ENCODE data around the gene CXCR1. TPM values are rescaled to one million over a fixed set of nuclear protein-coding genes. Genes with fewer than 3 reads are reported as not detected.
"Not testable (repeated sequence)": the region's sequence is repeated elsewhere in the genome, so short reads cannot be mapped to it uniquely, and the experiment has no call there.

CXCR1 gene
- total RNA-seq, 6 experiments from 2014 or later, result not detected

DNA sequence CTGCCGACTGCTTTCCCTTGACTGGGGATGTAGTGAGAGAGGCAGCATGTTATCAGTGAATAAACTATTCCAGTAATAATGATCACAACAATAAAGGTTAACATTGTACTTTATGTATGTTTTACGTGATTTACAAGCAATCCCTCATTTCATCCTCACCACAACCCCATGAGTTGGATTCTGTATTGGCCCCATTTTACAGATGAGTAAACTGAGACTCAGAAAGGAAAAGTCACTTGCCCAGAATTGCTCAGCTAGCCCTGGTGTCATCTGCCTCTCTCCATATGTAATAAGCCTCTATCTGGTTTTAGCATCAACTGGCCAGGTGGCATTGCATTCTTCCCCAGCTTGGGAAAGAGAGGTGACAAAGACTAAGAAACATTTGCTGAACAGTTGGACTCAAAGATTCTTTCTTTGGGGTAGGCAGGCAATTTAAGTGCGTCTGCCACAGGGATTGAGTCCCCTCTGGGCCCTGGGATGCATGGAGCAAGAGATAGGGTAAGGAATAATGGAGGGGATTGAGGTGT is 38.8 kb downstream of the CXCR1 start:
- Mint-ChIP-seq H3K4me3 (no peak overlapping the region), H3K27me3 (ENCODE audit: insufficient read depth) (peaks cover 42% of the 10 kb centered on the region), H3K9me3 (peaks cover under 1% of the 10 kb centered on the region; the same call in 1 of the 2 replicates), H3K4me1 (ENCODE audit: low read depth) (no peaks in the 10 kb centered on the region), H3K36me3 (ENCODE audit: low read depth) (no peaks in the 10 kb centered on the region), H3K27ac (no peak overlapping the region)
- DNase-seq, result no peak
- TF ChIP-seq, protein P1, sequence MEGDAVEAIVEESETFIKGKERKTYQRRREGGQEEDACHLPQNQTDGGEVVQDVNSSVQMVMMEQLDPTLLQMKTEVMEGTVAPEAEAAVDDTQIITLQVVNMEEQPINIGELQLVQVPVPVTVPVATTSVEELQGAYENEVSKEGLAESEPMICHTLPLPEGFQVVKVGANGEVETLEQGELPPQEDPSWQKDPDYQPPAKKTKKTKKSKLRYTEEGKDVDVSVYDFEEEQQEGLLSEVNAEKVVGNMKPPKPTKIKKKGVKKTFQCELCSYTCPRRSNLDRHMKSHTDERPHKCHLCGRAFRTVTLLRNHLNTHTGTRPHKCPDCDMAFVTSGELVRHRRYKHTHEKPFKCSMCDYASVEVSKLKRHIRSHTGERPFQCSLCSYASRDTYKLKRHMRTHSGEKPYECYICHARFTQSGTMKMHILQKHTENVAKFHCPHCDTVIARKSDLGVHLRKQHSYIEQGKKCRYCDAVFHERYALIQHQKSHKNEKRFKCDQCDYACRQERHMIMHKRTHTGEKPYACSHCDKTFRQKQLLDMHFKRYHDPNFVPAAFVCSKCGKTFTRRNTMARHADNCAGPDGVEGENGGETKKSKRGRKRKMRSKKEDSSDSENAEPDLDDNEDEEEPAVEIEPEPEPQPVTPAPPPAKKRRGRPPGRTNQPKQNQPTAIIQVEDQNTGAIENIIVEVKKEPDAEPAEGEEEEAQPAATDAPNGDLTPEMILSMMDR (IDR thresholded peaks at IDR 0.05), result no peak

DNA sequence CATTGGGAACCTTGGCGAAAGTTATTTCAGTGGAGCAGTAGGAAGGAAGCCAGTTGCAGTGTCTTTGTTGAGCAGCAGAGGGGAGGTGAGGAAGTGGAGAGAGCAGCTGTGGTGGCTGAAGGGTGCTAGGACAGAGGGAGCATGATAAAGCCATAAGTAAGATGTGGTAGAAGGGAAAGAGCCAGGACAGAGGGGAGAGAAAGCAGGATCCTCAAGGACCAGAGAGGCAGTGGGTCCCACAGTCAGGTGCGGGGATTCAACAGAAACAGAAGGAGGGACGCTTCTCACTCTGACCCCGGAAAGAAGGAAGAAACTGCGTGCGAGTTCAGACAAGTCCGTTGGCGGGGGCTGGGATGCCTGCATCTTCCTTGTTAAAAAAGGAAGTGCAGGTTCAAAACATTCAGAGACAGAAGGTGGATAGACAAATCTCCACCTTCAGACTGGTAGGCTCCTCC is 41.1 kb downstream of the CXCR1 start, which contains the start of gene CXCR2:
CXCR2 (plus strand) TSS at position 403 of the 455 bp plus-strand sequence. CDS start 8,774 bp downstream, outside the sequence.
- Mint-ChIP-seq H3K9me3 (peaks cover 17% of the 10 kb centered on the region), H3K4me3 (no peak within 1 kb of the TSS), H3K36me3 (ENCODE audit: low read depth) (0 out of 2 replicates have a peak, but pooled peaks cover 14% of the 10 kb centered on the region), H3K4me1 (ENCODE audit: low read depth) (no peaks in the 10 kb centered on the region), H3K27me3 (ENCODE audit: insufficient read depth) (peaks cover 39% of the 10 kb centered on the region), H3K27ac (no peak within 1 kb of the TSS)
- no peak for DNase-seq
- TF ChIP-seq, protein P1 (IDR thresholded peaks at IDR 0.05), result no peak

GRCh38 chr2:218125095-218125494 is 41.7 kb downstream of the CXCR1 start:
- TF ChIP-seq, protein P1 (IDR thresholded peaks at IDR 0.05), result no peak
- Mint-ChIP-seq H3K27me3 (ENCODE audit: insufficient read depth) (peaks cover 37% of the 10 kb centered on the region), H3K4me1 (ENCODE audit: low read depth) (no peaks in the 10 kb centered on the region), H3K9me3 (peaks cover 17% of the 10 kb centered on the region), H3K36me3 (ENCODE audit: low read depth) (0 out of 2 replicates have a peak, but pooled peaks cover 14% of the 10 kb centered on the region), H3K27ac (no peak overlapping the region), H3K4me3 (no peak overlapping the region)
- no peak for DNase-seq

- DNase-seq, result no peak
- Mint-ChIP-seq H3K27me3 (ENCODE audit: insufficient read depth) (peaks cover 31% of the 10 kb centered on the region), H3K4me3 (no peak overlapping the region), H3K36me3 (ENCODE audit: low read depth) (0 out of 2 replicates have a peak, but pooled peaks cover 14% of the 10 kb centered on the region), H3K9me3 (peaks cover 17% of the 10 kb centered on the region), H3K27ac (no peak overlapping the region), H3K4me1 (ENCODE audit: low read depth) (no peaks in the 10 kb centered on the region)
- TF ChIP-seq, protein P1 (IDR thresholded peaks at IDR 0.05), result no peak
Observed at GRCh38 chr2:218123986-218124385, 42.8 kb downstream of the CXCR1 start.

GRCh38 chr2:218122286-218122685 is 44.5 kb downstream of the CXCR1 start:
- Mint-ChIP-seq H3K36me3 (ENCODE audit: low read depth) (0 out of 2 replicates have a peak, but pooled peaks cover 14% of the 10 kb centered on the region), H3K9me3 (peaks cover 20% of the 10 kb centered on the region), H3K27me3 (ENCODE audit: insufficient read depth) (peaks cover 25% of the 10 kb centered on the region)
- not testable (repeated sequence) for H3K4me1 Mint-ChIP-seq (ENCODE audit: low read depth); H3K27ac Mint-ChIP-seq; H3K4me3 Mint-ChIP-seq; DNase-seq

- H3K27ac Mint-ChIP-seq; H3K4me1 Mint-ChIP-seq (ENCODE audit: low read depth); H3K4me3 Mint-ChIP-seq; DNase-seq: not testable (repeated sequence)
- Mint-ChIP-seq H3K27me3 (ENCODE audit: insufficient read depth) (peaks cover 29% of the 10 kb centered on the region), H3K9me3 (peaks cover 23% of the 10 kb centered on the region), H3K36me3 (ENCODE audit: low read depth) (0 out of 2 replicates have a peak, but pooled peaks cover 14% of the 10 kb centered on the region)
Observed at GRCh38 chr2:218121789-218122188, 45.0 kb downstream of the CXCR1 start.

Other genes starting within 250 kb of the CXCR1 start
- gene TNS1, start 164.0 kb downstream of the CXCR1 start, total RNA-seq (2021; fragmentation: NEBNext Ultra II Directional; extraction: Animal tissue kit (Norgen Biotek cat#: 25700)), result 100 to 1,000 TPM; 113 to 139 (median 126) TPM
- not detected for gene RUFY4, start 97.7 kb downstream of the CXCR1 start, total RNA-seq (2021; fragmentation: NEBNext Ultra II Directional; extraction: Animal tissue kit (Norgen Biotek cat#: 25700))
- not detected for gene CXCR2, start 40.9 kb downstream of the CXCR1 start, total RNA-seq (2021; fragmentation: NEBNext Ultra II Directional; extraction: Animal tissue kit (Norgen Biotek cat#: 25700))
- gene ARPC2, start 50.2 kb upstream of the CXCR1 start, total RNA-seq (2021; fragmentation: NEBNext Ultra II Directional; extraction: Animal tissue kit (Norgen Biotek cat#: 25700)), result 100 to 1,000 TPM; 458 to 516 (median 500) TPM
- gene GPBAR1, start 94.1 kb upstream of the CXCR1 start, total RNA-seq (2021; fragmentation: NEBNext Ultra II Directional; extraction: Animal tissue kit (Norgen Biotek cat#: 25700)), result under 1 TPM in 5 of 6 experiments, not detected in 1; 0.10 to 0.17 (median 0.12) TPM
- 10 to 100 TPM; 71.6 to 91.3 (median 80.4) TPM for gene AAMP, start 103.2 kb upstream of the CXCR1 start, total RNA-seq (2021; fragmentation: NEBNext Ultra II Directional; extraction: Animal tissue kit (Norgen Biotek cat#: 25700))
- 10 to 100 TPM; 50.8 to 62.8 (median 57.7) TPM for gene PNKD, start 103.6 kb upstream of the CXCR1 start, total RNA-seq (2021; fragmentation: NEBNext Ultra II Directional; extraction: Animal tissue kit (Norgen Biotek cat#: 25700))
- gene TMBIM1, start 125.5 kb upstream of the CXCR1 start, total RNA-seq (2021; fragmentation: NEBNext Ultra II Directional; extraction: Animal tissue kit (Norgen Biotek cat#: 25700)), result 100 to 1,000 TPM; 163 to 187 (median 176) TPM
- gene CATIP, start 189.9 kb upstream of the CXCR1 start, total RNA-seq (2021; fragmentation: NEBNext Ultra II Directional; extraction: Animal tissue kit (Norgen Biotek cat#: 25700)), result not detected
- under 1 TPM; 0.05 to 0.16 (median 0.11) TPM for gene SLC11A1, start 215.3 kb upstream of the CXCR1 start, total RNA-seq (2021; fragmentation: NEBNext Ultra II Directional; extraction: Animal tissue kit (Norgen Biotek cat#: 25700))
- 10 to 100 TPM; 72.0 to 82.0 (median 75.5) TPM for gene CTDSP1, start 232.9 kb upstream of the CXCR1 start, total RNA-seq (2021; fragmentation: NEBNext Ultra II Directional; extraction: Animal tissue kit (Norgen Biotek cat#: 25700))